Caco-2 (cell line): ENCODE data around the gene GAPDHS. TPM values are rescaled to one million over a fixed set of nuclear protein-coding genes. Genes with fewer than 3 reads are reported as not detected.

ENCODE experiments used
- BruUV-seq: library from RNA; stranded (reverse); fragments of 400-500 nt; replicated peaks from 2 replicates; lab custom pipeline; 2021; lab: Mats Ljungman, UMichigan
- CTCF ChIA-PET: fragments of 300-600 bp; sonication (Branson Sonifier 250); formaldehyde crosslinking; loops from one replicate; lab custom pipeline; 2022; ENCODE audit warnings: antibody characterized with exemption; lab: Charles Lee
- POLR2A ChIA-PET: fragments of 300-600 bp; sonication (Branson Sonifier 250); formaldehyde crosslinking; loops from one replicate; lab custom pipeline; 2022; ENCODE audit warnings: antibody characterized with exemption; lab: Charles Lee
- DNase-seq, 2 experiments: peaks; one replicate each; pipeline versions ENCODE4 v3.0.0 to v3.0.0-alpha.2; 2020 to 2022
- H3K27me3 ChIP-seq: replicated peaks from 2 replicates; pipeline ENCODE4 v1.6.0; 2011; ENCODE audit warnings: low read length; ENCODE audit not compliant: control insufficient read depth, insufficient read depth
- H3K36me3 ChIP-seq: 2 replicates; pipeline ENCODE4 v1.5.1; 2011; ENCODE audit warnings: low read length; ENCODE audit not compliant: control insufficient read depth, insufficient read depth
- H3K4me1 ChIP-seq: fragments of 250-450 bp; sonication (Bioruptor Pico); 2 replicates; pipeline ENCODE4 v1.5.1; 2020; ENCODE audit warnings: mild to moderate bottlenecking
- H3K4me3 ChIP-seq: 2 replicates; pipeline ENCODE4 v1.5.1; 2011; ENCODE audit warnings: low read depth, mild to moderate bottlenecking, control low read depth, low read length
- H3K9me3 ChIP-seq: fragments of 250-450 bp; sonication (Bioruptor Pico); 2 replicates; pipeline ENCODE4 v1.5.1; 2020; ENCODE audit warnings: mild to moderate bottlenecking, moderate library complexity
- H3K27ac Mint-ChIP-seq: one replicate; pipeline ENCODE4 v1.8.0; 2022; ENCODE audit warnings: mixed read lengths; ENCODE audit not compliant: unreplicated experiment
- H3K27me3 Mint-ChIP-seq: one replicate; pipeline ENCODE4 v1.8.0; 2022; ENCODE audit warnings: mixed read lengths; ENCODE audit not compliant: insufficient read depth, unreplicated experiment
- H3K36me3 Mint-ChIP-seq: one replicate; pipeline ENCODE4 v1.8.0; 2022; ENCODE audit warnings: mild to moderate bottlenecking, mixed read lengths; ENCODE audit not compliant: insufficient read depth, unreplicated experiment
- H3K4me1 Mint-ChIP-seq: one replicate; pipeline ENCODE4 v1.8.0; 2022; ENCODE audit warnings: low read depth, mixed read lengths; ENCODE audit not compliant: unreplicated experiment
- H3K4me3 Mint-ChIP-seq: one replicate; pipeline ENCODE4 v1.8.0; 2022; ENCODE audit warnings: mild to moderate bottlenecking, moderate library complexity, mixed read lengths; ENCODE audit not compliant: unreplicated experiment
- H3K9me3 Mint-ChIP-seq: one replicate; pipeline ENCODE4 v1.8.0; 2022; ENCODE audit warnings: mixed read lengths; ENCODE audit not compliant: unreplicated experiment
- CTCF ChIP-seq, 2 experiments: fragments of 200-600 bp in 1 of 2; IDR thresholded peaks; 1 replicate in 1 of 2; 2 replicates in 1 of 2; pipeline versions ENCODE4 v1.5.1 to v1.8.0; 2011 to 2022; ENCODE audit warnings: antibody characterized with exemption in 1 of 2, control low read depth in 1 of 2, inconsistent platforms in 1 of 2, low read depth in 1 of 2, low read length in 1 of 2, mild to moderate bottlenecking in 1 of 2, moderate library complexity in 1 of 2; ENCODE audit not compliant: insufficient read depth in 1 of 2, severe bottlenecking in 1 of 2, unreplicated experiment in 1 of 2
- intact Hi-C: fragments of 100-400 bp; cut with micrococcal nuclease; formaldehyde crosslinking; loops from one replicate; pipeline ENCODE4 v1.10.0; 2022; ENCODE audit not compliant: unreplicated experiment
- total RNA-seq: library from RNA; stranded (reverse); gene quantifications from 2 replicates; pipeline ENCODE4 v1.2.3, GENCODE V29; 2022

GAPDHS gene
- total RNA-seq, 1 experiment from 2014 or later: not detected

GRCh38 chr19:35565016-35565856 lies 32.0 kb downstream of the GAPDHS start:
- no peak for DNase-seq
- intact Hi-C loops: no loop called here
- no peaks in the 10 kb centered on the region for H3K27me3 ChIP-seq
- H3K36me3 ChIP-seq: no peaks in the 10 kb centered on the region
- H3K9me3 ChIP-seq: no peaks in the 10 kb centered on the region
- no peak for TF ChIP-seq CTCF (IDR thresholded peaks at IDR 0.05; ENCODE audit: insufficient read depth in 1 of 2, low read depth in 1 of 2, low read length in 1 of 2, severe bottlenecking in 1 of 2, unreplicated experiment in 1 of 2)
- POLR2A ChIA-PET: interaction anchor here (0.7 kb wide), 1 partner anchor 17 kb away, joined by 9 read pairs; no protein-coding TSS in a partner anchor
- H3K4me1 Mint-ChIP-seq: no peaks in the 10 kb centered on the region
- H3K4me3 ChIP-seq: no peak overlapping the region
- H3K36me3 Mint-ChIP-seq: no peaks in the 10 kb centered on the region
- H3K4me3 Mint-ChIP-seq: no peak overlapping the region
- no peaks in the 10 kb centered on the region for H3K9me3 Mint-ChIP-seq
- no peaks in the 10 kb centered on the region for H3K4me1 ChIP-seq
- CTCF ChIA-PET: no interaction called here
- H3K27ac Mint-ChIP-seq: no peak overlapping the region
- no TSS peak for BruUV-seq
- H3K27me3 Mint-ChIP-seq: peaks cover 16% of the 10 kb centered on the region

- TF ChIP-seq CTCF (IDR thresholded peaks at IDR 0.05; ENCODE audit: insufficient read depth in 1 of 2, low read depth in 1 of 2, low read length in 1 of 2, severe bottlenecking in 1 of 2, unreplicated experiment in 1 of 2): no peak
- POLR2A ChIA-PET: interaction anchor here (0.6 kb wide), 1 partner anchor 25 kb away, joined by 4 read pairs; no protein-coding TSS in a partner anchor
- CTCF ChIA-PET: no interaction called here
These were observed 33.5 kb downstream of the GAPDHS start for GRCh38 chr19:35566738-35567137.

GRCh38 chr19:35569281-35569781 lies 36.1 kb downstream of the GAPDHS start:
- intact Hi-C loops: no loop called here
- H3K9me3 ChIP-seq: no peaks in the 10 kb centered on the region
- H3K4me3 ChIP-seq: no peak overlapping the region
- H3K9me3 Mint-ChIP-seq: no peaks in the 10 kb centered on the region
- ChIA-PET CTCF (no interaction called here), POLR2A (no interaction called here)
- no peak overlapping the region for H3K27ac Mint-ChIP-seq
- no peak for DNase-seq
- H3K4me1 ChIP-seq: no peaks in the 10 kb centered on the region
- BruUV-seq: no TSS peak
- no peaks in the 10 kb centered on the region for H3K36me3 ChIP-seq
- H3K27me3 Mint-ChIP-seq: peaks cover 8% of the 10 kb centered on the region
- no peaks in the 10 kb centered on the region for H3K36me3 Mint-ChIP-seq
- TF ChIP-seq CTCF (IDR thresholded peaks at IDR 0.05; ENCODE audit: insufficient read depth in 1 of 2, low read depth in 1 of 2, low read length in 1 of 2, severe bottlenecking in 1 of 2, unreplicated experiment in 1 of 2): no peak
- H3K27me3 ChIP-seq: no peaks in the 10 kb centered on the region
- no peaks in the 10 kb centered on the region for H3K4me1 Mint-ChIP-seq
- no peak overlapping the region for H3K4me3 Mint-ChIP-seq

More at GRCh38 chr19:35566738-35567137, 33.5 kb downstream of the GAPDHS start:
- no peak overlapping the region for H3K4me3 ChIP-seq
- no peaks in the 10 kb centered on the region for H3K4me1 ChIP-seq
- Mint-ChIP-seq H3K9me3 (no peaks in the 10 kb centered on the region), H3K4me1 (no peaks in the 10 kb centered on the region), H3K4me3 (no peak overlapping the region), H3K36me3 (no peaks in the 10 kb centered on the region), H3K27ac (no peak overlapping the region), H3K27me3 (peaks cover 13% of the 10 kb centered on the region)
- H3K27me3 ChIP-seq: no peaks in the 10 kb centered on the region
- no peaks in the 10 kb centered on the region for H3K36me3 ChIP-seq
- no peaks in the 10 kb centered on the region for H3K9me3 ChIP-seq
- intact Hi-C loops: no loop called here
- DNase-seq: no peak
- BruUV-seq: no TSS peak
